Peyer's patch (tissue), 4 donors: ENCODE results near the gene STAG2.

ENCODE experiments used
- CTCF ChIP-seq, 6 experiments: fragments of 450-650 bp in 4 of 6; fragments of 200-600 bp in 2 of 6; sonication (generic) in 1 of 6; IDR thresholded peaks; one replicate each; pipeline ENCODE4 v1.5.1; 2017 to 2019; ENCODE audit warnings: antibody characterized with exemption in 6 of 6, mild to moderate bottlenecking in 3 of 6, moderate library complexity in 1 of 6
- POLR2A ChIP-seq, 2 donors: fragments of 450-650 bp; IDR thresholded peaks; one replicate each; pipeline ENCODE4 v1.5.1; 2017; ENCODE audit warnings: antibody characterized with exemption in 2 of 2, mild to moderate bottlenecking in 2 of 2, moderate library complexity in 2 of 2

GRCh38 chrX:123920105-123920785 lies 41.3 kb upstream of the STAG2 start:
- TF ChIP-seq CTCF (IDR thresholded peaks at IDR 0.05) (no peak), POLR2A (IDR thresholded peaks at IDR 0.05) (no peak)
